ENCODE data around the gene PRKG1.

- TF ChIP-seq, protein P1, sequence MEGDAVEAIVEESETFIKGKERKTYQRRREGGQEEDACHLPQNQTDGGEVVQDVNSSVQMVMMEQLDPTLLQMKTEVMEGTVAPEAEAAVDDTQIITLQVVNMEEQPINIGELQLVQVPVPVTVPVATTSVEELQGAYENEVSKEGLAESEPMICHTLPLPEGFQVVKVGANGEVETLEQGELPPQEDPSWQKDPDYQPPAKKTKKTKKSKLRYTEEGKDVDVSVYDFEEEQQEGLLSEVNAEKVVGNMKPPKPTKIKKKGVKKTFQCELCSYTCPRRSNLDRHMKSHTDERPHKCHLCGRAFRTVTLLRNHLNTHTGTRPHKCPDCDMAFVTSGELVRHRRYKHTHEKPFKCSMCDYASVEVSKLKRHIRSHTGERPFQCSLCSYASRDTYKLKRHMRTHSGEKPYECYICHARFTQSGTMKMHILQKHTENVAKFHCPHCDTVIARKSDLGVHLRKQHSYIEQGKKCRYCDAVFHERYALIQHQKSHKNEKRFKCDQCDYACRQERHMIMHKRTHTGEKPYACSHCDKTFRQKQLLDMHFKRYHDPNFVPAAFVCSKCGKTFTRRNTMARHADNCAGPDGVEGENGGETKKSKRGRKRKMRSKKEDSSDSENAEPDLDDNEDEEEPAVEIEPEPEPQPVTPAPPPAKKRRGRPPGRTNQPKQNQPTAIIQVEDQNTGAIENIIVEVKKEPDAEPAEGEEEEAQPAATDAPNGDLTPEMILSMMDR (IDR thresholded peaks at IDR 0.05), result no peak
- no peak for TF ChIP-seq ZFX (IDR thresholded peaks at IDR 0.05; ENCODE audit: borderline replicate concordance)
Measured at GRCh38 chr10:51367127-51367526, 292.8 kb downstream of the PRKG1 start.
